GM12801 (cell line): ENCODE results near the gene CERS6.

Experiments used
- CTCF ChIP-seq: IDR thresholded peaks from one replicate; pipeline ENCODE4 v1.5.1; 2011; ENCODE audit warnings: control low read depth; ENCODE audit not compliant: insufficient read length; ENCODE audit errors: extremely low read depth

Gene CERS6

GRCh38 chr2:168633200-168633599, 177.1 kb downstream of the CERS6 start:
- TF ChIP-seq CTCF = no peak

- TF ChIP-seq CTCF = no peak
Measured at GRCh38 chr2:168633895-168634294, 177.8 kb downstream of the CERS6 start.

- no peak for TF ChIP-seq CTCF
Measured at GRCh38 chr2:168635065-168635577, 179.0 kb downstream of the CERS6 start.

- TF ChIP-seq CTCF = no peak
Measured at GRCh38 chr2:168639018-168639417, 182.9 kb downstream of the CERS6 start.

- TF ChIP-seq CTCF = no peak
Measured at GRCh38 chr2:168639441-168639898, 183.4 kb downstream of the CERS6 start.

GRCh38 chr2:168640039-168640438, 184.0 kb downstream of the CERS6 start:
- TF ChIP-seq CTCF = no peak

GRCh38 chr2:168641636-168642035, 185.6 kb downstream of the CERS6 start:
- TF ChIP-seq CTCF = no peak
